ENCODE measurements around the gene TMEM222.

Gene TMEM222

GRCh38 chr1:27353166-27353565 lies 31.2 kb downstream of the TMEM222 start:
- H3K4me2 ChIP-seq (ENCODE audit: low read length): no peak overlapping the region
- H3K36me3 ChIP-seq (ENCODE audit: control insufficient read depth, low read length): no peaks in the 10 kb centered on the region
- H3K4me1 ChIP-seq (ENCODE audit: control insufficient read depth, low read length): peaks cover 10% of the 10 kb centered on the region
- no peak for TF ChIP-seq EZH2phosphoT487 (IDR thresholded peaks at IDR 0.05; ENCODE audit: borderline replicate concordance, low read length)
- no peak for TF ChIP-seq CTCF (IDR thresholded peaks at IDR 0.05; ENCODE audit: low read depth, low read length, poor library complexity, severe bottlenecking)
- no peaks in the 10 kb centered on the region for H3F3A ChIP-seq (ENCODE audit: control insufficient read depth, insufficient read depth)
- H4K20me1 ChIP-seq (ENCODE audit: control insufficient read depth, insufficient read depth, low read depth, low read length): no peaks in the 10 kb centered on the region
- H3K79me2 ChIP-seq (ENCODE audit: control insufficient read depth, low read length): no peaks in the 10 kb centered on the region
- no peak overlapping the region for H3K4me3 ChIP-seq (ENCODE audit: low read length)
- no peaks in the 10 kb centered on the region for H3K9me2 ChIP-seq (replicated peaks; ENCODE audit: control insufficient read depth, low read length)
- no peak overlapping the region for H3K27ac ChIP-seq (ENCODE audit: low read depth, low read length)
- no peaks in the 10 kb centered on the region for H3K9me3 ChIP-seq (ENCODE audit: control insufficient read depth, insufficient read depth, low read length)
- peaks cover 3% of the 10 kb centered on the region; the same call in 1 of the 2 replicates for H3K27me3 ChIP-seq (ENCODE audit: control insufficient read depth, low read length)

- no peaks in the 10 kb centered on the region for H4K20me1 ChIP-seq (ENCODE audit: control insufficient read depth, insufficient read depth, low read depth, low read length)
- no peak for TF ChIP-seq EZH2phosphoT487 (IDR thresholded peaks at IDR 0.05; ENCODE audit: borderline replicate concordance, low read length)
- TF ChIP-seq CTCF (IDR thresholded peaks at IDR 0.05; ENCODE audit: low read depth, low read length, poor library complexity, severe bottlenecking): no peak
Measured at GRCh38 chr1:27353629-27354028, 31.7 kb downstream of the TMEM222 start.

GRCh38 chr1:27355683-27356082 lies 33.7 kb downstream of the TMEM222 start:
- Histone ChIP-seq H3K4me3 (ENCODE audit: low read length) (no peak overlapping the region), H3K27ac (ENCODE audit: low read depth, low read length) (no peak overlapping the region), H3K27me3 (ENCODE audit: control insufficient read depth, low read length) (peaks cover 24% of the 10 kb centered on the region), H3K9me2 (replicated peaks; ENCODE audit: control insufficient read depth, low read length) (no peaks in the 10 kb centered on the region), H4K20me1 (ENCODE audit: control insufficient read depth, insufficient read depth, low read depth, low read length) (no peaks in the 10 kb centered on the region), H3K4me2 (ENCODE audit: low read length) (no peak overlapping the region), H3K9me3 (ENCODE audit: control insufficient read depth, insufficient read depth, low read length) (no peaks in the 10 kb centered on the region), H3F3A (ENCODE audit: control insufficient read depth, insufficient read depth) (no peaks in the 10 kb centered on the region), H3K4me1 (ENCODE audit: control insufficient read depth, low read length) (peaks cover 20% of the 10 kb centered on the region), H3K36me3 (ENCODE audit: control insufficient read depth, low read length) (no peaks in the 10 kb centered on the region), H3K79me2 (ENCODE audit: control insufficient read depth, low read length) (no peaks in the 10 kb centered on the region)
- TF ChIP-seq EZH2phosphoT487 (IDR thresholded peaks at IDR 0.05; ENCODE audit: borderline replicate concordance, low read length) (no peak), CTCF (IDR thresholded peaks at IDR 0.05; ENCODE audit: low read depth, low read length, poor library complexity, severe bottlenecking) (no peak)

More at GRCh38 chr1:27353629-27354028, 31.7 kb downstream of the TMEM222 start:
- Histone ChIP-seq H3K4me2 (ENCODE audit: low read length) (no peak overlapping the region), H3F3A (ENCODE audit: control insufficient read depth, insufficient read depth) (no peaks in the 10 kb centered on the region), H3K4me1 (ENCODE audit: control insufficient read depth, low read length) (peaks cover 10% of the 10 kb centered on the region), H3K36me3 (ENCODE audit: control insufficient read depth, low read length) (no peaks in the 10 kb centered on the region), H3K9me3 (ENCODE audit: control insufficient read depth, insufficient read depth, low read length) (no peaks in the 10 kb centered on the region), H3K79me2 (ENCODE audit: control insufficient read depth, low read length) (no peaks in the 10 kb centered on the region), H3K4me3 (ENCODE audit: low read length) (no peak overlapping the region), H3K27me3 (ENCODE audit: control insufficient read depth, low read length) (peaks cover 6% of the 10 kb centered on the region; the same call in 1 of the 2 replicates), H3K9me2 (replicated peaks; ENCODE audit: control insufficient read depth, low read length) (no peaks in the 10 kb centered on the region), H3K27ac (ENCODE audit: low read depth, low read length) (no peak overlapping the region)

GRCh38 chr1:27356277-27356618 lies 34.3 kb downstream of the TMEM222 start:
- H4K20me1 ChIP-seq (ENCODE audit: control insufficient read depth, insufficient read depth, low read depth, low read length): no peaks in the 10 kb centered on the region
- peaks cover 29% of the 10 kb centered on the region for H3K27me3 ChIP-seq (ENCODE audit: control insufficient read depth, low read length)
- H3K36me3 ChIP-seq (ENCODE audit: control insufficient read depth, low read length): no peaks in the 10 kb centered on the region
- no peaks in the 10 kb centered on the region for H3K9me3 ChIP-seq (ENCODE audit: control insufficient read depth, insufficient read depth, low read length)
- no peaks in the 10 kb centered on the region for H3K79me2 ChIP-seq (ENCODE audit: control insufficient read depth, low read length)
- H3F3A ChIP-seq (ENCODE audit: control insufficient read depth, insufficient read depth): no peaks in the 10 kb centered on the region
- H3K4me2 ChIP-seq (ENCODE audit: low read length): no peak overlapping the region
- H3K27ac ChIP-seq (ENCODE audit: low read depth, low read length): no peak overlapping the region
- TF ChIP-seq CTCF (IDR thresholded peaks at IDR 0.05; ENCODE audit: low read depth, low read length, poor library complexity, severe bottlenecking): no peak
- no peak for TF ChIP-seq EZH2phosphoT487 (IDR thresholded peaks at IDR 0.05; ENCODE audit: borderline replicate concordance, low read length)
- peaks cover 25% of the 10 kb centered on the region for H3K4me1 ChIP-seq (ENCODE audit: control insufficient read depth, low read length)
- no peaks in the 10 kb centered on the region for H3K9me2 ChIP-seq (replicated peaks; ENCODE audit: control insufficient read depth, low read length)
- no peak overlapping the region for H3K4me3 ChIP-seq (ENCODE audit: low read length)

All from DOHH2 (cell line).